ENCODE data around the gene ADGRB3. TPM values are rescaled to one million over a fixed set of nuclear protein-coding genes. Genes with fewer than 3 reads are reported as not detected.

ADGRB3 gene
- total RNA-seq: not detected in 2 replicates

GRCh38 chr6:68634726-68635411, at the start of gene ADGRB3:
Gene ADGRB3 (plus strand): TSS chr6:68635282. CDS start chr6:68638676, 3,394 bp downstream.

All from bladder microvascular endothelial cell (primary cell).